Liver (tissue), 3 donors: Measurements from ENCODE around the gene GPR171.

Experiments used
- CTCF ChIP-seq: fragments of 150-350 bp; IDR thresholded peaks from 2 replicates; pipeline ENCODE4 v1.5.1; 2017; ENCODE audit warnings: improper control_type of control experiment, low read depth, low read length; ENCODE audit not compliant: missing input control
- EGR1 ChIP-seq, 2 donors: IDR thresholded peaks; 2 replicates each; pipeline ENCODE4 v1.6.1; 2016 to 2018; ENCODE audit warnings: antibody characterized with exemption in 2 of 2, low read depth in 2 of 2
- GABPA ChIP-seq, 2 donors: IDR thresholded peaks in 1 of 2; conservative IDR thresholded peaks in 1 of 2; 2 replicates each; pipeline ENCODE4 v1.6.1; 2016; ENCODE audit warnings: antibody characterized with exemption in 2 of 2, mild to moderate bottlenecking in 1 of 2, moderate library complexity in 1 of 2
- MAX ChIP-seq: IDR thresholded peaks from 2 replicates; pipeline ENCODE4 v1.6.1; 2016; ENCODE audit warnings: antibody characterized with exemption
- RAD21 ChIP-seq, 2 donors: IDR thresholded peaks; 2 replicates each; pipeline ENCODE4 v1.6.1; 2016; ENCODE audit warnings: antibody characterized with exemption in 2 of 2, mild to moderate bottlenecking in 2 of 2
- REST ChIP-seq: IDR thresholded peaks from 2 replicates; pipeline ENCODE4 v1.6.1; 2016; ENCODE audit warnings: antibody characterized with exemption, mild to moderate bottlenecking
- TAF1 ChIP-seq: conservative IDR thresholded peaks from 2 replicates; pipeline ENCODE4 v1.6.1; 2016; ENCODE audit warnings: antibody characterized with exemption, mild to moderate bottlenecking
- ZBTB33 ChIP-seq: IDR thresholded peaks from 2 replicates; pipeline ENCODE4 v1.6.1; 2016; ENCODE audit warnings: antibody characterized with exemption
- donor health status: healthy.
- donor health status: healthy.

- no peak for TF ChIP-seq MAX
- TF ChIP-seq ZBTB33: no peak
- TF ChIP-seq CTCF: no peak
- TF ChIP-seq RAD21 (IDR thresholded peaks at IDR 0.05): no peak
- TF ChIP-seq REST: no peak
- no peak for TF ChIP-seq TAF1
- TF ChIP-seq GABPA (IDR thresholded peaks at IDR 0.05 in 1 of 2, conservative IDR thresholded peaks at IDR 0.05 in 1 of 2): no peak
- no peak for TF ChIP-seq EGR1 (IDR thresholded peaks at IDR 0.05; ENCODE audit: low read depth in 2 of 2)
Measured at GRCh38 chr3:151232991-151233390, 30.0 kb upstream of the GPR171 start.
